ENCODE measurements around the gene GSE1. TPM values are rescaled to one million over a fixed set of nuclear protein-coding genes. Genes with fewer than 3 reads are reported as not detected.

The GSE1 gene
- total RNA-seq, 4 donors from 2014 or later, result 79.7 to 196 (median 143) TPM

- Histone ChIP-seq H3K36me3 (peaks cover 0 to 23% (median 0%) of the 10 kb centered on the region in 3 donors), H3K9me3 (no peaks in the 10 kb centered on the region), H3K27ac (no peak overlapping the region), H3K27me3 (no peaks in the 10 kb centered on the region), H3K4me3 (no peak overlapping the region), H3K4me1 (peaks cover 0 to 40% (median 0%) of the 10 kb centered on the region in 4 donors)
- no peak for DNase-seq
- no peak for TF ChIP-seq POLR2A (IDR thresholded peaks at IDR 0.05)
- TF ChIP-seq CTCF (IDR thresholded peaks at IDR 0.05), result no peak
These were observed 33.9 kb downstream of the GSE1 start for GRCh38 chr16:85646976-85647375.

- Histone ChIP-seq H3K27ac (no peak overlapping the region), H3K27me3 (no peaks in the 10 kb centered on the region), H3K36me3 (peaks cover 0 to 23% (median 0%) of the 10 kb centered on the region in 3 donors), H3K4me3 (no peak overlapping the region), H3K9me3 (no peaks in the 10 kb centered on the region), H3K4me1 (peaks cover 0 to 44% (median 0%) of the 10 kb centered on the region in 4 donors)
- no peak for DNase-seq
- TF ChIP-seq CTCF (IDR thresholded peaks at IDR 0.05), result no peak
- no peak for TF ChIP-seq POLR2A (IDR thresholded peaks at IDR 0.05)
These were observed 35.1 kb downstream of the GSE1 start for GRCh38 chr16:85648070-85648714.

- H3K4me1 ChIP-seq, result peaks cover 0 to 45% (median 0%) of the 10 kb centered on the region in 4 donors
These were observed 35.7 kb downstream of the GSE1 start for GRCh38 chr16:85648805-85649204.

GRCh38 chr16:85649411-85650134 is 36.5 kb downstream of the GSE1 start:
- H3K4me1 ChIP-seq, result peaks cover 0 to 41% (median 0%) of the 10 kb centered on the region in 4 donors
- H3K27ac ChIP-seq, result no peak overlapping the region
- H3K9me3 ChIP-seq, result no peaks in the 10 kb centered on the region
- H3K36me3 ChIP-seq, result peaks cover 0 to 34% (median 0%) of the 10 kb centered on the region in 3 donors
- H3K4me3 ChIP-seq, result no peak overlapping the region
- TF ChIP-seq POLR2A (IDR thresholded peaks at IDR 0.05) (no peak), CTCF (IDR thresholded peaks at IDR 0.05) (no peak)
- no peaks in the 10 kb centered on the region for H3K27me3 ChIP-seq
- no peak for DNase-seq

More at GRCh38 chr16:85648805-85649204, 35.7 kb downstream of the GSE1 start:
- Histone ChIP-seq H3K27ac (no peak overlapping the region), H3K4me3 (no peak overlapping the region), H3K27me3 (no peaks in the 10 kb centered on the region), H3K9me3 (no peaks in the 10 kb centered on the region), H3K36me3 (peaks cover 0 to 27% (median 0%) of the 10 kb centered on the region in 3 donors)
- TF ChIP-seq POLR2A (IDR thresholded peaks at IDR 0.05), result no peak
- no peak for TF ChIP-seq CTCF (IDR thresholded peaks at IDR 0.05)
- DNase-seq, result no peak

GRCh38 chr16:85650135-85650843 is 37.2 kb downstream of the GSE1 start:
- Histone ChIP-seq H3K4me3 (no peak overlapping the region), H3K9me3 (no peaks in the 10 kb centered on the region), H3K27ac (no peak overlapping the region), H3K27me3 (no peaks in the 10 kb centered on the region), H3K36me3 (peaks cover 0 to 41% (median 0%) of the 10 kb centered on the region in 3 donors), H3K4me1 (peaks cover 0 to 34% (median 0%) of the 10 kb centered on the region in 4 donors)
- TF ChIP-seq CTCF (IDR thresholded peaks at IDR 0.05) (no peak), POLR2A (IDR thresholded peaks at IDR 0.05) (no peak)
- no peak for DNase-seq
